Ishikawa (cell line): ENCODE measurements around the gene SNURF.

ENCODE experiments used
- CEBPB ChIP-seq: IDR thresholded peaks from 2 replicates; pipeline ENCODE4 v1.6.1; 2012
- CREB1 ChIP-seq: IDR thresholded peaks from 2 replicates; pipeline ENCODE4 v1.6.1; 2012; ENCODE audit warnings: low read depth
- EGR1 ChIP-seq: IDR thresholded peaks from 2 replicates; pipeline ENCODE4 v1.6.1; 2012
- EP300 ChIP-seq: IDR thresholded peaks from 2 replicates; pipeline ENCODE4 v1.6.1; 2012; ENCODE audit warnings: borderline replicate concordance
- FOXM1 ChIP-seq: IDR thresholded peaks from 2 replicates; pipeline ENCODE4 v1.6.1; 2012; ENCODE audit warnings: low read depth, borderline replicate concordance
- NFIC ChIP-seq: IDR thresholded peaks from 2 replicates; pipeline ENCODE4 v1.6.1; 2012
- RAD21 ChIP-seq: IDR thresholded peaks from 2 replicates; pipeline ENCODE4 v1.6.1; 2012; ENCODE audit warnings: low read depth
- TAF1 ChIP-seq: IDR thresholded peaks from 2 replicates; pipeline ENCODE4 v1.6.1; 2012; ENCODE audit warnings: low read depth, mild to moderate bottlenecking
- TCF12 ChIP-seq: IDR thresholded peaks from 2 replicates; pipeline ENCODE4 v1.6.1; 2012; ENCODE audit warnings: low read depth
- TEAD4 ChIP-seq: IDR thresholded peaks from 2 replicates; pipeline ENCODE4 v1.6.1; 2012
- YY1 ChIP-seq: IDR thresholded peaks from 2 replicates; pipeline ENCODE4 v1.6.1; 2012; ENCODE audit warnings: low read depth
- ZBTB7A ChIP-seq: IDR thresholded peaks from 2 replicates; pipeline ENCODE4 v1.6.1; 2012; ENCODE audit warnings: low read depth
- TF ChIP-seq, protein P1 (sequence below): IDR thresholded peaks from 2 replicates; pipeline ENCODE4 v1.6.1; 2012
- TF ChIP-seq, protein P2 (sequence below): IDR thresholded peaks from 2 replicates; pipeline ENCODE4 v1.6.1; 2012; ENCODE audit warnings: low read depth, mild to moderate bottlenecking
- TF ChIP-seq, protein P3 (sequence below): IDR thresholded peaks from 2 replicates; pipeline ENCODE4 v1.6.1; 2012

SNURF gene

DNA sequence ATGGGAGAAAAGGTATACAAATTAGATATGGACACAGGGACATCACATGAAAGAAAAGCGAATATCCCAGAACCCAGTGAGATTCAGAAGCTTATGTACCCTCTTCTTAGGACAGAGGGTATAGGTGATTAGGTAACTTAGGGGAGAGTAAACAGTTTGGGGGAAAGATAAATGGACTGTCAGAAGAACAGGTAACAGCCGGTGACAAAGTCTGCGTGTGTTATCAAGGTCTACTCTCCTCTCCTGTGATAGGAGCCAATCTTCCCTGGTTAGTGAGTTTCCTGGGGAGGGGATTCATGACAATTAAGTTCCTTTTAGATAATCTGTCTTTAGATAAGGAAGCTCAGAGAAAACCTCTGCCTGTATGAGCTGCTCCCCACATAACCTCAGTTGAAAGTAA, 30.6 kb upstream of the SNURF start:
- TF ChIP-seq NFIC (no peak), EP300 (no peak), TEAD4 (no peak), TCF12 (no peak)

DNA sequence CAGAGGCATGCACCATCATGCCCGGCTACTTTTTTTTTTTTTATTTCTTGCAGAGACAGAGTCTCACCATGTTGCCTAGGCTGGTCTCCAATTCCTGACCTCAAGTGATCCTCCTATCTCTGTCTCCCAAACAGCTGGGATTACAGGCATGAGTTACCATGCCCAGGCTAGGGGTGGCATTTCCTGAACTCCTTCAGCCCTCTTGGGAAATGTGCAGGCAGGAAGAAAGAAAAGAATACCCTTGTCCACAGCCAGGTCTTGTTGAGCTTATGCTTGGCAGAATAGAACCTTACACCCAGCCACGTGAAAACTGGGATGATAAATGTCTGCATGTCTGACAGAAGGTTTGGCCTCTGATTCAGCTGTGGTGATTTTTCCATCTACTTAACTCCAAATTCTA, 30.2 kb upstream of the SNURF start:
- TF ChIP-seq, protein P1, sequence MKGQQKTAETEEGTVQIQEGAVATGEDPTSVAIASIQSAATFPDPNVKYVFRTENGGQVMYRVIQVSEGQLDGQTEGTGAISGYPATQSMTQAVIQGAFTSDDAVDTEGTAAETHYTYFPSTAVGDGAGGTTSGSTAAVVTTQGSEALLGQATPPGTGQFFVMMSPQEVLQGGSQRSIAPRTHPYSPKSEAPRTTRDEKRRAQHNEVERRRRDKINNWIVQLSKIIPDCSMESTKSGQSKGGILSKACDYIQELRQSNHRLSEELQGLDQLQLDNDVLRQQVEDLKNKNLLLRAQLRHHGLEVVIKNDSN: no peak
- TF ChIP-seq, protein P2, sequence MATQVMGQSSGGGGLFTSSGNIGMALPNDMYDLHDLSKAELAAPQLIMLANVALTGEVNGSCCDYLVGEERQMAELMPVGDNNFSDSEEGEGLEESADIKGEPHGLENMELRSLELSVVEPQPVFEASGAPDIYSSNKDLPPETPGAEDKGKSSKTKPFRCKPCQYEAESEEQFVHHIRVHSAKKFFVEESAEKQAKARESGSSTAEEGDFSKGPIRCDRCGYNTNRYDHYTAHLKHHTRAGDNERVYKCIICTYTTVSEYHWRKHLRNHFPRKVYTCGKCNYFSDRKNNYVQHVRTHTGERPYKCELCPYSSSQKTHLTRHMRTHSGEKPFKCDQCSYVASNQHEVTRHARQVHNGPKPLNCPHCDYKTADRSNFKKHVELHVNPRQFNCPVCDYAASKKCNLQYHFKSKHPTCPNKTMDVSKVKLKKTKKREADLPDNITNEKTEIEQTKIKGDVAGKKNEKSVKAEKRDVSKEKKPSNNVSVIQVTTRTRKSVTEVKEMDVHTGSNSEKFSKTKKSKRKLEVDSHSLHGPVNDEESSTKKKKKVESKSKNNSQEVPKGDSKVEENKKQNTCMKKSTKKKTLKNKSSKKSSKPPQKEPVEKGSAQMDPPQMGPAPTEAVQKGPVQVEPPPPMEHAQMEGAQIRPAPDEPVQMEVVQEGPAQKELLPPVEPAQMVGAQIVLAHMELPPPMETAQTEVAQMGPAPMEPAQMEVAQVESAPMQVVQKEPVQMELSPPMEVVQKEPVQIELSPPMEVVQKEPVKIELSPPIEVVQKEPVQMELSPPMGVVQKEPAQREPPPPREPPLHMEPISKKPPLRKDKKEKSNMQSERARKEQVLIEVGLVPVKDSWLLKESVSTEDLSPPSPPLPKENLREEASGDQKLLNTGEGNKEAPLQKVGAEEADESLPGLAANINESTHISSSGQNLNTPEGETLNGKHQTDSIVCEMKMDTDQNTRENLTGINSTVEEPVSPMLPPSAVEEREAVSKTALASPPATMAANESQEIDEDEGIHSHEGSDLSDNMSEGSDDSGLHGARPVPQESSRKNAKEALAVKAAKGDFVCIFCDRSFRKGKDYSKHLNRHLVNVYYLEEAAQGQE: no peak
- TF ChIP-seq YY1 (no peak), TCF12 (no peak), CEBPB (no peak), RAD21 (no peak), FOXM1 (no peak), TEAD4 (no peak), EGR1 (no peak), TAF1 (no peak), NFIC (no peak), ZBTB7A (no peak), CREB1 (no peak), EP300 (no peak)
- TF ChIP-seq, protein P3, sequence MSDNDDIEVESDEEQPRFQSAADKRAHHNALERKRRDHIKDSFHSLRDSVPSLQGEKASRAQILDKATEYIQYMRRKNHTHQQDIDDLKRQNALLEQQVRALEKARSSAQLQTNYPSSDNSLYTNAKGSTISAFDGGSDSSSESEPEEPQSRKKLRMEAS: no peak

DNA sequence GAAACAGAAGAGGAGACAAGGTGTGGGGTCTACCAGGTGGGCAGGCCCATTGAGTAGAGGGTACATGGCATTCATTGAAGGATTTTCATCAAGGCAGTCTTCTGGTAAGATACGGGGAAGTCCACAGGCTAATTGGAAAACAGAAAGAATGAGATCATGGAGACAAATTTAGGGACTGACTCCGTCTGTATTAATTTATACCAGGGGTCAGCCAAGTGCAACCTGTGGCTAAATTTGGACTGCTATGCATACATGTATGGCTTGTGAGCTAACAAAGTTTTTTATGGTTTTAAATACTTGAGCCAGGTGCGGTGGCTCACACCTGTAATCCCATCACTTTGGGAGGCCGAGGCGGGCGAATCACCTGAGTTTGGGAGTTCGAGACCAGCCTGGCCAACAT, 21.1 kb upstream of the SNURF start:
- no peak for TF ChIP-seq FOXM1
- TF ChIP-seq, protein P1: no peak
- no peak for TF ChIP-seq ZBTB7A
- TF ChIP-seq YY1: no peak
- no peak for TF ChIP-seq CREB1
- TF ChIP-seq TCF12: no peak
- TF ChIP-seq TAF1: no peak
- TF ChIP-seq, protein P2: no peak
- TF ChIP-seq CEBPB: no peak
- TF ChIP-seq, protein P3: no peak
- TF ChIP-seq EP300: no peak
- no peak for TF ChIP-seq NFIC
- no peak for TF ChIP-seq TEAD4
- no peak for TF ChIP-seq RAD21
- no peak for TF ChIP-seq EGR1

DNA sequence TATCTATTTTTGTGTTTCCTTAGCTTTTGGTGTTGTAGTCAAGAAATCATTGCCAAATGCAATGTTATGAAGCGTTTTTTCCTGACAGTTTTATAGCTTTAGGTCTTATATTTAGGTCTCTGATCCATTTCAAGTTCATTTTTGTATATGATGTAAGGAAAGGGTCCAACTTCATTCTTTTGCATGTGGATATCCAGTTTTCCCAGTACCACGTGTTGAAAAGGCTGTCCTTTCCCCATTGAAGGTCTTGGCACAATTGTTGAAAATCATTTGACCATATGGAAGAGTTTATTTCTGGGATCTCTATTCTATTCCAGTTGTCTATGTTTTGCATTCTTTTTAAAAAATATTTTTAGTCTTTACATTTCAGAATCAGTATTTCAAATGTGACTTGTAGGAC, 14.6 kb upstream of the SNURF start:
- TF ChIP-seq NFIC: no peak
- TF ChIP-seq EGR1: no peak
- no peak for TF ChIP-seq YY1
- TF ChIP-seq, protein P1: no peak
- TF ChIP-seq TCF12: no peak
- TF ChIP-seq TEAD4: no peak

DNA sequence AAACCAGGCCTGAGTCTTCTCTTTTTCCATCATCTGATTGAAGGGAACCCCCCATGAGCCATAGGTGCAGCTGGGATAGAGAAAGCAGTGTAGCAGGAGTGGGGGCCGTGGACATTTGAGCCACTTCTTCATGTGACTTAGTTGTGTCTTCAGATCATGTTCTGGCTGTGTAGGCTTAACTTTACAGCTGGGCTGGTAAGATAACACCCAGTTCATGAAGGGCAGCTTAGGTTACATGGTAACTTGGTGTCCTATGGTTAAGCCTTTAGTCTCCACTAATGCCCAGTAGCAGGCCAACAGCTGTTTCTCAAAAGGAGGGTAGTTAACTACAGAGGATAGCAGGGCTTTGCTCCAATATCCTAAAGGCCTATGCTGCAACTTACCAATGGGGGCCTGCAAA, 11.4 kb upstream of the SNURF start:
- TF ChIP-seq EGR1 (no peak), NFIC (no peak), CEBPB (no peak)
- TF ChIP-seq, protein P2: no peak
